Suprapubic skin (tissue), 4 donors: Measurements from ENCODE around the gene KRT72. TPM values are rescaled to one million over a fixed set of nuclear protein-coding genes. Genes with fewer than 3 reads are reported as not detected.

Experiments
- DNase-seq, 2 donors: peaks; one replicate each; pipeline ENCODE4 v3.0.0-alpha.2; 2019; ENCODE audit warnings: low spot score in 2 of 2
- H3K27ac ChIP-seq: fragments of 200-600 bp; sonication (generic); one replicate; pipeline ENCODE4 v1.5.1; 2019
- H3K27me3 ChIP-seq: fragments of 200-600 bp; sonication (generic); one replicate; pipeline ENCODE4 v1.5.1; 2019
- H3K36me3 ChIP-seq: fragments of 200-600 bp; sonication (generic); one replicate; pipeline ENCODE4 v1.5.1; 2019
- H3K4me1 ChIP-seq: fragments of 200-600 bp; sonication (generic); one replicate; pipeline ENCODE4 v1.5.1; 2019
- H3K4me3 ChIP-seq: fragments of 200-600 bp; sonication (generic); one replicate; pipeline ENCODE4 v1.5.1; 2019; ENCODE audit warnings: mild to moderate bottlenecking
- H3K9me3 ChIP-seq: fragments of 200-600 bp; sonication (generic); one replicate; pipeline ENCODE4 v1.5.1; 2019
- EP300 ChIP-seq: sonication (generic); formaldehyde crosslinking; IDR thresholded peaks from one replicate; pipeline ENCODE4 v1.6.1; 2017; ENCODE audit warnings: antibody characterized with exemption
- POLR2A ChIP-seq, 2 donors: fragments of 450-650 bp; IDR thresholded peaks; one replicate each; pipeline ENCODE4 v1.6.1; 2017; ENCODE audit warnings: antibody characterized with exemption in 2 of 2, mild to moderate bottlenecking in 2 of 2, moderate library complexity in 2 of 2
- POLR2AphosphoS5 ChIP-seq, 3 donors: sonication (generic); formaldehyde crosslinking; IDR thresholded peaks; one replicate each; pipeline ENCODE4 v1.6.1; 2017; ENCODE audit warnings: antibody characterized with exemption in 3 of 3
- WGBS: methylation state at CpG from one replicate; pipeline ENCODE4 v1.1.5; 2018; 5-methylcytosine and 5-hydroxymethylcytosine counted together
- total RNA-seq, 4 donors: library from RNA; depleted of rRNA; stranded (reverse); fragments of >200 nt; gene quantifications; one replicate each; pipeline ENCODE4 v1.1.0, GENCODE V29; 2016
- TF ChIP-seq, protein P1 (sequence below), 2 donors: fragments of 200-600 bp in 1 of 2; fragments of 450-650 bp in 1 of 2; sonication (generic) in 1 of 2; IDR thresholded peaks; one replicate each; pipeline ENCODE4 v1.5.1; 2016 to 2019; ENCODE audit warnings: antibody characterized with exemption in 2 of 2, mild to moderate bottlenecking in 1 of 2, moderate library complexity in 1 of 2

KRT72 gene
- total RNA-seq, 4 donors from 2014 or later = 2.0 to 19.2 (median 8.8) TPM

DNA sequence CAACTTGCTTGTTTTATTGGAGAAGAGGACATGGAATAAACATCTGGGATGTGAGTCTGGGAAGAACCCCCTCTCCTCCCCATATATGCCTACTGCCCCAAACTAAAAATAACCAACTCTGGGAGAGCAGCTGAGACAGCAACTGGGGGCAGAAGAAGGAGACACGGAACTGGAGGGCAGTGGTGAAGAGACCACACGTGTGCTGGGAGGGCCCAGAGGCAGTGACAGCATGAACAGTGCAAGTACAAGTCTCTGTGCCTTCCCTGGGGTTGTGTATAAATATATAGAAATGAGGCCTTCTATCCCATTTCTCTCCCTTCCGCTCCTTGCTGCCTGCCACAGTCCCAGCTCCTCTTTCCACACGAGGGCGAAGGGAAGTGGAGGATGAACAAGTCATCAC is 21.1 kb upstream of the KRT72 start:
- 83% methylated on average over 5 of the region's 5 CpGs for WGBS

DNA sequence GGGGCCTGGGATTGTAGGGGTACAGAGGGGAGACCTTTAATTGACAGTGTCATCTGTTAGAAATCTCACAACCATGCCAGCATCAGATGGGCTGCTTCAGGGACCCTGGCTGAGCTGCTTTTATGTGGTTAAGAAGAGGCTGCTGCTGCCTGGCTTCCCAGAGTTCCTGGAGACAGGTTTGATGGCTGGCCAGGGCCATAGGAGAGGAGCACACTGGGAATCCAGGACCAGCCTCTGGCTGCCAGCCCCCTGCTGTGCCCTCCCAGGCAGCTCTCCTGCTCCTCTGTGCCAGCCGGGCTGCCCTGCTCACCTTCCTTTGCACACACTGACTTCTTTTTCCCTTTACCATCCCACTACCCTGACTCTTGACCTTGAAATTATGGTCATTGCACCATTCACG is 17.6 kb upstream of the KRT72 start:
- no peak for DNase-seq
- TF ChIP-seq EP300 (no peak), POLR2A (IDR thresholded peaks at IDR 0.05) (no peak), POLR2AphosphoS5 (IDR thresholded peaks at IDR 0.05) (no peak)
- TF ChIP-seq, protein P1, sequence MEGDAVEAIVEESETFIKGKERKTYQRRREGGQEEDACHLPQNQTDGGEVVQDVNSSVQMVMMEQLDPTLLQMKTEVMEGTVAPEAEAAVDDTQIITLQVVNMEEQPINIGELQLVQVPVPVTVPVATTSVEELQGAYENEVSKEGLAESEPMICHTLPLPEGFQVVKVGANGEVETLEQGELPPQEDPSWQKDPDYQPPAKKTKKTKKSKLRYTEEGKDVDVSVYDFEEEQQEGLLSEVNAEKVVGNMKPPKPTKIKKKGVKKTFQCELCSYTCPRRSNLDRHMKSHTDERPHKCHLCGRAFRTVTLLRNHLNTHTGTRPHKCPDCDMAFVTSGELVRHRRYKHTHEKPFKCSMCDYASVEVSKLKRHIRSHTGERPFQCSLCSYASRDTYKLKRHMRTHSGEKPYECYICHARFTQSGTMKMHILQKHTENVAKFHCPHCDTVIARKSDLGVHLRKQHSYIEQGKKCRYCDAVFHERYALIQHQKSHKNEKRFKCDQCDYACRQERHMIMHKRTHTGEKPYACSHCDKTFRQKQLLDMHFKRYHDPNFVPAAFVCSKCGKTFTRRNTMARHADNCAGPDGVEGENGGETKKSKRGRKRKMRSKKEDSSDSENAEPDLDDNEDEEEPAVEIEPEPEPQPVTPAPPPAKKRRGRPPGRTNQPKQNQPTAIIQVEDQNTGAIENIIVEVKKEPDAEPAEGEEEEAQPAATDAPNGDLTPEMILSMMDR (IDR thresholded peaks at IDR 0.05) = no peak
- Histone ChIP-seq H3K27ac (no peak overlapping the region), H3K4me3 (no peak overlapping the region), H3K4me1 (no peaks in the 10 kb centered on the region), H3K36me3 (no peaks in the 10 kb centered on the region), H3K27me3 (no peaks in the 10 kb centered on the region), H3K9me3 (no peaks in the 10 kb centered on the region)
- WGBS = 81% methylated on average over 2 of the region's 2 CpGs

More for the DNA sequence above, 21.1 kb upstream of the KRT72 start:
- Histone ChIP-seq H3K36me3 (no peaks in the 10 kb centered on the region), H3K27me3 (no peaks in the 10 kb centered on the region), H3K4me3 (no peak overlapping the region), H3K27ac (no peak overlapping the region), H3K4me1 (no peaks in the 10 kb centered on the region), H3K9me3 (no peaks in the 10 kb centered on the region)
- TF ChIP-seq POLR2A (IDR thresholded peaks at IDR 0.05) = no peak
- no peak for DNase-seq

DNA sequence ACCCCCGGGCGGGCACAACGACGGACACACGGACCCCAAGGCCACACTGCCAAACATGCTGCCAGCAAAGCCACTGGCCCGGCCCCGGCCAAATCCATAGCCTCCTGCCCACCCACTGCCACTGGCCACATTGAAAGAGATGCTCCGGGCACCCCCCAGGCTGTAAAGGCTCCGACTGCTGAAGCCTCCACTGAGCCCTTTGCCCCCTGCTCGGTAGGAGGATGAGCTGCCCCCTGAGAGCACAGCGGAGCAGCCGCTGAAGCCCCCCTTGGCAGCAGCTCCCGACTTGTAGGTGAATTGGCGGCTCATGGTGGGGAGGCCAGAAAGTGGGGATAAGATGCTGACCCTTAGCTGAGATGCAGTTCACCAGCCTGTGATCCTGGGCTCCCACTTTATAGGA is 17.0 kb upstream of the KRT72 start, which contains the start of gene KRT73:
KRT73 (minus strand) TSS at position 344 of the 400 bp plus-strand sequence; CDS start at position 309, 35 bp downstream.
- no peak for TF ChIP-seq POLR2A (IDR thresholded peaks at IDR 0.05)
- no peak for TF ChIP-seq EP300
- TF ChIP-seq POLR2AphosphoS5 (IDR thresholded peaks at IDR 0.05) = no peak
- TF ChIP-seq, protein P1 (IDR thresholded peaks at IDR 0.05) = no peak
- Histone ChIP-seq H3K4me1 (no peaks in the 10 kb centered on the region), H3K27me3 (no peaks in the 10 kb centered on the region), H3K27ac (no peak within 1 kb of the TSS), H3K36me3 (no peaks in the 10 kb centered on the region), H3K4me3 (no peak within 1 kb of the TSS), H3K9me3 (no peaks in the 10 kb centered on the region)
- DNase-seq = no peak
- WGBS = 83% methylated on average over 6 of the region's 14 CpGs

DNA sequence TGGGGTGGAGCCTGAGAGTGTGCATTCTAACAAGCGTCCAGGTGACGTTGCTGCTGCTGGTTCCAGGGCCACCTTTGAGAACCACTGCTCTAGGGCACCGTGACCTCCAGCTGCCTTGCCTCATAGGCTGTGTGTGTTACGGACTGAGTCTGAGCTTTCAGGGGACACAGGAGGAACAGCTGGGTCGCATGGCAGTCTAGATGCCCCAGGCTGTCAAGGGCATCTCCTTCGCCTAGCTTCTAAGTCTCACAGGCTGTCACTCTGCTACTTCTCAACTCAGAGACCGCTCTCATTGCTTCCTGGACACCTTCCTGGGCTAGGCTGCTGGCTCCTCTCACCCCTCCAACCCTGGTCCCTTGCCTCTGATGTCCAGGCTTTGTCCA is 16.1 kb upstream of the KRT72 start:
- TF ChIP-seq, protein P1 (IDR thresholded peaks at IDR 0.05) = no peak
- no peak for TF ChIP-seq POLR2AphosphoS5 (IDR thresholded peaks at IDR 0.05)
- TF ChIP-seq POLR2A (IDR thresholded peaks at IDR 0.05) = no peak
- TF ChIP-seq EP300 = no peak
- no peaks in the 10 kb centered on the region for H3K36me3 ChIP-seq
- no peaks in the 10 kb centered on the region for H3K9me3 ChIP-seq
- no peak for DNase-seq
- no peaks in the 10 kb centered on the region for H3K4me1 ChIP-seq
- 84% methylated on average over 4 of the region's 7 CpGs for WGBS
- H3K27ac ChIP-seq = no peak overlapping the region
- no peaks in the 10 kb centered on the region for H3K27me3 ChIP-seq
- no peak overlapping the region for H3K4me3 ChIP-seq

DNA sequence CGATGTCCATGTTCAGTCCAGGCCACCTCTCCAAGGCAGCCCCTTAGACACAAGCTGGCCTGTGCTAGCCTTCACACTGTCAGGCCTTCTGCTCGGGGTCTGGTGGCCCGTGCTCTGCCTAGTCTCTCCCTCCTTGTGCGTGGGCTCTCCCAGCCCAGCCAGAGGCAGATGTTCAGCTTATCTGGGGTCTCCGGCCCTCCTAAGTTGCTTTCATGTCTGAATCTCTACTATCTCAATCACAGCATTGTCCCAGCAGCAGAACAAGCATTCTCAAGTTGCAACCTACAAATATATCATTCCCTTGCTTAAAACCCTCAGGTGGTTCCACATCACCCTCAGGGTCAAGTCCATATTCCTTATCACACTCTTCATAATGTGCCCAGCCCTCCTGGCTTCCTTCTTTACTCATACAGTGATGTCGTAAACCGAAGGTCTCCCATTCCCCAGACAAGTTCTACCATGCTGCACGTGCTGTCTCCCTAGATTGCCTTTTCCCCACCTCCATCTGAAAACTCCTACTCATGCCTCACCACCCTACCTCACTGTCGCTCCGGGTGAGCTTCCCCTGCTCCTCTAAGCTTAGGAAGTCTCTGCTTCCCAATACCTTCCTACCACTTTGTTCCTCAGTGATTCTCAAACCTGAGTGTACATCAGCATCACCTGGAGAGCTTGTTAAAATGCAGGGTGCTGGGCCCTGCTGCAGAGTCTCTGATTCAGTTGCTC is 15.6 kb upstream of the KRT72 start:
- TF ChIP-seq, protein P1 (IDR thresholded peaks at IDR 0.05) = no peak
- no peak for TF ChIP-seq EP300
- no peak for TF ChIP-seq POLR2AphosphoS5 (IDR thresholded peaks at IDR 0.05)
- WGBS = 90% methylated on average over 10 of the region's 10 CpGs
- no peaks in the 10 kb centered on the region for H3K9me3 ChIP-seq

More for the DNA sequence above, 15.6 kb upstream of the KRT72 start:
- Histone ChIP-seq H3K27me3 (no peaks in the 10 kb centered on the region), H3K27ac (no peak overlapping the region), H3K4me3 (no peak overlapping the region), H3K36me3 (no peaks in the 10 kb centered on the region), H3K4me1 (no peaks in the 10 kb centered on the region)
- DNase-seq = no peak
